GM10847 (cell line): ENCODE data around the gene PACSIN1.

Source experiments
- POLR2A ChIP-seq: IDR thresholded peaks from 2 replicates; pipeline ENCODE4 v1.6.1; 2011; ENCODE audit not compliant: insufficient read length; ENCODE audit errors: extremely low read depth

Gene PACSIN1

DNA sequence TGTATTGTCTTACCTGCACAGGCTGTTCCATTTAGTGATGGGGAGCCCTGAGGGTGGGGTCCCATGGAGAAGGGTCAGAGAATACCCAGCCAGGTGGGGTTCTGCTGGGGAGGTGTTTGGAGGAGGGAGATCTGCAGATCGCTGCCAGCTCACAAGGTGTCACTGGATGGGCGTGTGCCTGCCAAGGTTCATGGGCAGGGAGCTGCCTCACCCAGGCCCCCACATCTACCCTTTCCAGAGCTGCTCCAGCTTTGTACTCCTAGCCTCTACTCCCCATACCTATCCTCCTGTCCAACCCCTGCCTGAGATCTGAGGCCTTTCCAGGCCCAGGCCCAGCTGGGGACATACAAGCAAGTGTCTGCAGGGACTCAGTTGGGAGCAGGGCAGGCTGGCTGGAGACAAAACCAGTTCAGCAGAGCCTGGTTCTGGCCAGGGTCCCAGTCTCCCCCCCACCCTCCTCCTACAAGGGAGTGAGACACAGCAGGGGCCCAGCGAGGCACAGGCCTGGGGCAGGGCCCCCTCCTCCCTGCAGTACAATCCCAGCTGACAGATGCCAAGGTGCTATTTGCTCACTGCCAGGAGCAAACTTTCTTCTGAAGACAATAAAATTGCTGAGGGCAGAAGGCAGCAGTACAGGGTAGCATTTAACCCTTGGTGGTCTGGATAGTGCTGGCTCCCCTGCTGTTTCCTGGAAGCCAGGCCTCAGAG is 70.5 kb downstream of the PACSIN1 start:
- no peak for TF ChIP-seq POLR2A

DNA sequence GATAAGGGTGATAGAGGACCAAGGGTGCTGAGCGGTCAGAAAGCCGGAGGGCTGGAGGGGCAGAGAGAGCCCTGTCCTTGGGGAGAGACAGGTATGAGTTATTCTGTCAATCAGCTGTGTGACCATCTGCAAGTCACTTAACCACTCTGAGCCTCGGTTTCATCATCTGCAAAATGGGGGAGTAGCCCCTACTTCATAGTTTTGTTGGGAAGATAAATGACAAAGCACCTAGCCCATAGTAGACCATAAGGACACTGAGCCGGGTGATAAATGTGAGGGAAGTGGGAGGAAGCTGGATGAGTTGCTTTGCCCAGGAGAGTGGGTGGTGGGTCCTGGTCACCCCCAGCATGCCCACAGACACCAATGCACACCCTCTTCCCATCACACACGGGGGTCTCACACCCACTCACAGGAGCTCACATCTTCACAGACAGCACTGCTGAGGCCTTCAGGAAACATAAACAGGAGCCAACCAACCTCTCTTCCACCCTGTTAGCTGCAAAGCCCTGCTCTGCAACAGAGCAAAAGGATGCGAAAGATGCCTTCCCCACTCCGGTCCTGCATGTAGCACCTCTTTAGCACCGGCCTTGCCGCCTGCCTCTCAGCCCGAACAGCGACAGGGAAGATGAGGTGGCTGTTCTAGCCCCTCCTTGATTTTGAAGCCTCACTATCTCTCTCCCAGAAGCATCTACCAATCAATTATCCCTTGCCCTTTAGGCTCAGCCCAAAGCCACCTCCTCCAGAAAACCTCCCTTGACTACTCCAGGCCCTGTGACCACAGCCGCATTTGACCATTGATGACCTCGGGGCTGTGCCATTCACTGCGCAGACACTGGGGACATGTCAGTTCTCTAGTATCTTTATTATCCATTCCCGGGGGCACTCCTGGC is 71.3 kb downstream of the PACSIN1 start:
- no peak for TF ChIP-seq POLR2A

DNA sequence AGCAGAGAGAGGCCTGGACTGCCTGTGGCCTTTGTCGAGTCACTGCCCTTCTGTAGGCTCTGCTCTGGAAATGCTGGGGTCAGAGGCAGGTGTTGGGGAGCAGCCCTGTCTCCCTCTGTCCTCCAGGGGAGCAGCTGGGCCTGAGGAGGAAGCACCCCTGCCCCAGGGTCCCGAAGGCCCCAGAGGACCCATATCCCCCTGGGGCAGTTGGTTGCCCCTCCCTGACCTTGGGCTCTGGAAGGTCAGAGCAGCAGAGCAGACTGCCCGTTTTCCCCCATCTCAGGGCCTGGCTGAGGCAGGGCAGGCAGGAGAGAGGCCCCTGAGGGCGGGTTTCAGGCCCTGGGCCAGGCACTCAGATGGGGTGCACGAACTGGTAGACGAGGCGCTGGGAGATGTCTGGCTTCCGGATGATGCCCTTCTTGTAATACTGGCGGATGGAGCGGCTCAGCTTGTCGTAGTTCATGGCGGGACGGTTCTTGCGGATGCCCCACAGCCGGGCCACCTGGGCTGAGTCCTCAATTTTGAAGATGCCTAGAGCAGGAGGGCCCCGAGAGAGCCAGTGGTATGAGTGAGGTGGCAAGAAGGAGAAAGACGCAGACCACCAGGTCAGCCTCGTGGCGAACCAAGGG is 72.2 kb downstream of the PACSIN1 start:
- TF ChIP-seq POLR2A: no peak

DNA sequence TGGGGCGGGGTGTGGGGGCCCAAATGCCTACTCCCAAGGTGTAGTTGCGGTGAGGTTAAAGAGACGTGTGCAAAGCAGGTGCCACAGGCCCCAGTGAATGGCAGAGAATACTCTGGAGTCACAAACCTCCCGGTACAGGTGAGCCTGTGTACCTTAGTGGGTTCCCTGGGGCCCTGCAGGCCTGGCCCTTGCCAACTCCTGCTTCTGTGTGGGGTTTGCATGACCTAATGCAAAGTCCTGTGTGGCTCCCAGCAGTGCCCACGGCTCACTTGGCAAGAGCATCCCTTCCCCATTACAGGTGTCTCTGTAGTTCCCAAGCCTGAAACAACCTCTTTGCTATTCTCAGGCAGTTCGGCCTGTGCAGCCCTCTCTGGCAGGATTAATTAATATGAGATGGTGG is 72.7 kb downstream of the PACSIN1 start:
- no peak for TF ChIP-seq POLR2A

DNA sequence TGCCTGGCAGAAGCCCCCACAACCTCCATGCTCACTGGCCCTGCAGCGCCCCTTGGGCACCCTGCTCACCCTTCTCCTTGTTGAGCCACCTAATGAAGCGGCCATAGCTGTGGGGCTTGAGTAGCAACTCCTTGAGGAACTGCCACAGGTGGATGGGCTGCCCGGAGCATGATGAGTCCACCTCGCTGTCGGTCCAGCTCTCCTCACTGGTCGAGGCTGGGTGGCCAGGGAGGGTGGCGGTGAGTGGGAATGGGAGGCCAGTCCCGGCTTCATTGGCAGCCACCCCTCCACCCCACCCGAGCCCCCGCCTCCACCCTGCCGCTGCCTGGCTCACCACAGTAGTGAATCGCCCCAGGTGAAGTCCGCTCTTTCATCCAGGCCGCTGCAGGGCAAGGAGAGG is 73.3 kb downstream of the PACSIN1 start:
- no peak for TF ChIP-seq POLR2A

DNA sequence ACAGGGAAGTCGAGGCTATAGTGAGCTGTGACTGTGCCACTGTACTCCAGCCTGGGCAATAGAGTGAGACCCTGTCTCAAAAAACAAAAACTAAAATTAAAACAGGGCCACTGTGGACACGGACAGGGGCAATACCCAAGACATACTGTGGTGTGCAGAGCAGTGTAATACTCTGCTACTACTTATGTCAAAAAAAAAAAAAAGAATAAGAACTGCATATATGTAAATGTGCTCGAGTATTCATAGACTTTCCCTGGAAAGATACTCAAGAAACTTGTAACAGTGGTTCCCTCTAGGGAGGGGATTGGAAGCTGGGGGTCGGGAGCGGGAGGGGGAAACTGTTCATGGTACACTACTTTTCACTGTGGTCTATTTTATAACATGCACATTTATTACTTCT is 74.3 kb downstream of the PACSIN1 start:
- TF ChIP-seq POLR2A: no peak

DNA sequence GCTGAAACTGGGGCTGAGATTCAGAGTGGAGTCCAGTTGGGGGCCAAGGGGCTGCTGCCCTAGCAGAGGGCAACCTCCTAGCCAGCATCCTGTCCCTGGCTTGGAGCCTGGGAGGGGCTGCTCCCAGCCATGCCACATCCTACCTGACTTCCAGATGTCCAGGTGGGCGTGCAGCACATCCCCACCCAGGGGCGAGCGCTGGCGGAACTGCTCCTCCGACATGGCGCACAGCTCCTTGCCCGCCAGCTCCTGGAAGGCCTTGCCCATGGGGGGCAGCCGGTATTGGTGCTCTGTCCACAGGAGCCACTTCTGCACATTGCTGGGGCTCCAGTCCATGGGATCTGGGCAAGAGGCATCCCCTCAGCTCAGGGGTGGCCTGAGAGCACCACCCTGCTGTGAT is 75.0 kb downstream of the PACSIN1 start:
- TF ChIP-seq POLR2A: no peak

DNA sequence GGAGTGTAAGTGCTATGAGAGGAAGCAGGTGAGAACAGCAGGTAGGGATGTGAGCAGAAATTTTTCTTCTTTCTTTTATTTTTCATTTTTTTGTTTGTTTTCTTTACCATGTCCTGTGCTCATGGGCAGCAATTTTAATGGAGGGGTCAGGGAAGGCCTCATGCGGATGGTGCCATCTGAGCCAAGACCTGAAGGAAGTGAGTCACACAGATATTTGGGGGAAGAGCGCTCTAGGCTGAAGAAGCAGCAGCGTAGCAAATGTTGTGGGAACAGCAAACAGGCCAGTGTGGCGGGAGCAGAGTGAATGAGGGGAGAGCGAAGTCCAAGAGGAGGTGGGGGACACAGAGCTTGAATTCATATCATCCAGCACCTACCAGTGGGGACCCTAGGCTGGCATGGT is 77.5 kb downstream of the PACSIN1 start:
- no peak for TF ChIP-seq POLR2A

DNA sequence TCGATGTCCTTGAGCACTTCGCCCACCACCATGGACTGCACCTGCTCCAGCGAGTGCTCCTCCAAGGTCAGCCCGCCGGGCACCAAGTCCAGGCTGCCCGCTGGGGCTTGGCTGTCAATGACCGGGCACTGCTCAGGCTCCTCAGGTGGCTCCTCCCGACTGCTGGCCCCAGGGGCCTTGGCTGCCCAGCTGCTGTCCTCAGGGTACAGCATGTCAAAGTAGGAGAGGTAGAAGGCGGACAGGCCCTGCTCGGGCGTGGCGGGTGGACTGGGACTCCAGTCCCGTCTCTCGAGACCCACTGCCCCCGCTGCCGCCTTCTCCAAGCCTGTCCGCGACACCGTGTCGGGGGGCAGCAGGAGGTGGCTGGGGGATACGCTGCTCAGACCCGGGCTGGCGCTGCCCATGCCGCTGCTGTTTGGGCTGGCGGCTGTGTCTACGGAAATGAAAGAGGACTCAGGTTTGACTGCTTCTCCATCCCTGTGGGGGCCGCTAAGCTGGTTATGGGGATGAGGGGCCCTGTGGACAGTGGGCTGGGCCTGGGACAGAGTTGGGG is 78.3 kb downstream of the PACSIN1 start:
- TF ChIP-seq POLR2A: no peak

DNA sequence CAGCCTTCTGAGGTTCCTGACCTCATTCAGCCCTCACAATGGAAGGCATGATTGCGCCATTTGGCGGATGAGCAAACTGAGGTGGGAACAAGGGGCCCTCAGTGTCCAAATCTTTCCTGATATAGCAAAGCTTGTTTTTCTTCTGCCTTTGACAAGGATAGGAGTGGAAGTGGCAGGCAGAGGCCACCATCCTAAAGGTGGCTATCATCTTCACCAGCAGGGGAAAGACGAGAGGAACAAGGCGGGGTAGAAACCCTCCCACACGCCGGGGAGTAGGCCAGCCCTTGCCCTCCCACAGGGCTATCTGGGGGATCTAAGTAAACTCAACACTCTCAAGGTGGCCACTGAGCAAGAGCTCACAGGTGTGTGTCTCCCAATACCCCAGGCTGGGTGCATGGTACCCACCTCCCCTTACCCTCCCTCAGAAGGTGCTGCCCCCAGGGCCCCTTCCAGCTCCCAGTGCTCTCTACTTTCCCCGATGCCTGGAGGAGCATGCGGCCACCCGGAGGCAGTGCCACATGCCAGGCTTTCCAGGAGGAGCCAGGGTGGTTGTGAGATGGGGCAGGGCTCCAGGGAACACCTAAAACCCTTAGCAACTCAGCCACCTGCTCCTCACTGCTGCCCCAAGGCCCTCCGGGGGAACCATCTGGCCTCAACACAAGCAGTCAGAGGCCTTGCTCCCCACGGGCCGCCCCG is 79.0 kb downstream of the PACSIN1 start:
- TF ChIP-seq POLR2A: no peak

DNA sequence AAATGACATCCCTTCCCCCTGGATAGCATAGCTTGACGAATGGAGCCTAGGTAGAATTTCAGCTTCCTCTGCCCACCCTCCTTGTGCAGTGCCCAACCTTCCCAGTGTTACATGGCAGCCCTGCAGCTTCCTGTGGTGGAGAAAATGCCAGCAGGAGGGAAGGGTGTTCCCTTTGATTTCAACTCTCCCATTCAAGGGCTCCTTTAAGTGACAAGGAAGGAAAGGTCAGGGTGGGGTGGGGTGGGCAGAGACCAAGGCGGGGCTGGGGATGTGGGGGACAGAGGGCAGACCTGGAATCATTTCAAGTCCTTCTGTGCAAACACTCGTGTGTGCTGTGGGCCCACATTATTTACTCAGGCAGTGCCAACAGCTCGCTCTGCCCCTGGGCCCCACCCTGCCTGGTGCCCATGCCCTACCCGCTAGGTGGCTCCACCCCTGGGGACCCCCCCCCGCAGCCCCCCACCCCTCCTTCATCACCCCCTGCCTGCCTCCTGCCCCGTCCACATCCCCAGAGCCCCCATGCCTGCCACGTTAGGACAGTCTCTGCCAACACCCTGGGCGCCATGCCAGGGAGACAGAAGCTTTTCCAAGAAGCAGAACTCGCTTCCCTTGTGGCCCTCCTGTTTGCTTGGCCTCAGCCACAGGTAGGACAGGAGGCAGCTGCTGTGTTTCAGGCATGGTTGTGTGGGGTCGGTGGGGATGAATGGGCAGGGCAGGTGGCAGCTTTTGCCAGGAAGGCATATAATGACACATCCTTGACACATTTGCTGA is 80.9 kb downstream of the PACSIN1 start:
- no peak for TF ChIP-seq POLR2A

DNA sequence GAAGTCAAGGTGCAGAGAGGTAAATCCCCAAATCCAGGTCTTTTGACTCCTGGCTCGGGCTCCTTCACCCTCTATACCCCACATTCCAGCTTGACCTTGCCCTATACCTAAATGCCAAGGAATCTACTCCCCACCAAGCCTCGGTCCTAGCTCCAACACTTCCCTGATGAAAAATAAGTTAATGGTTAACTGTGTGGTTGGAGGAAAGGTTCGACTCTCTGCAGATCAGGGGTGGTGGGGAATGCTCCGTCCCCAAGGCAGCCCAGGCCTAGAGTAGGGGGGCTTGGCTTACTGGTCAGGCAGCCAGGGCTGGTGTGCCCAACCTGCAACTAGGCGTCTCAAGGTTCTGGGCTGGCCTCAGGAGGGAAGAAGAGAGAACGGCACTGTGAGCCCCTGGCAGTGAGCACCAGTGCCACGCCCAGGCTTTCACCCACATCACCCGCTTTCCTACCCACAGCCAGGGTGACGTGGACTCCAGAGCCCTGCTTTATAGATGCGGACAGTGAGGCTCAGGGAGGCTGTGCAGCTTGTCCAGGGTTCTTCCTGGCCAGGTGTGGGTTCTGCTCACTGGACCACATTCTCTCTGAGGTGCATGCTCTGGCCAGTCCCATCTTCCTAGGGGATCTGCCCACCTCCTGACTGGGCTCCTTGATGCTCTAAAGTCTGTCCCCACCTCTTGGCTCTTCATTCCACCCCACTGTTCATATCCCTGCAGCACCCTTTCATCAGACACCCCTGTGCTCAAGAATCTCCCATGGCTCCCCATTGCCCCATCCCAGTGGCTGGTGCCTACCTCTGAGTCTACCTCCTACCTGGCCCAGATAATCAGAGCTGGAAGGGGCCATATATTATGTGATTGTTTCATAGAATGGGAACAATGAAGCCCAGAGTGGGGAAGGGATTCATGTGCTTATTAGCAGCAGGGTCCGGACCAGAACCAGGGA is 82.1 kb downstream of the PACSIN1 start:
- TF ChIP-seq POLR2A: no peak
